SK-N-SH (cell line): ENCODE data around the gene RIOX2. TPM values are rescaled to one million over a fixed set of nuclear protein-coding genes. Genes with fewer than 3 reads are reported as not detected.

ENCODE experiments used
- CTCF ChIA-PET: fragments of 300-600, 350-600 bp; formaldehyde crosslinking; extraction: SDS; loops from one replicate; lab custom pipeline; 2021; lab: Yijun Ruan, JAX
- POLR2A ChIA-PET: fragments of 350-600 bp; sonication (Branson Sonifier 250); formaldehyde crosslinking; extraction: SDS; loops from one replicate; lab custom pipeline; 2020; ENCODE audit warnings: antibody characterized with exemption, inconsistent platforms; lab: Yijun Ruan, JAX
- DNase-seq: peaks from one replicate; pipeline ENCODE4 v3.0.0; 2012
- H2AFZ ChIP-seq: fragments of 200-600 bp; sonication (generic); 2 replicates; pipeline ENCODE4 v1.8.1; 2016; ENCODE audit warnings: antibody characterized with exemption, mild to moderate bottlenecking, low read depth
- H3F3A ChIP-seq: fragments of 200-600 bp; sonication (generic); replicated peaks from 2 replicates; pipeline ENCODE3; 2016; ENCODE audit warnings: antibody characterized with exemption, mild to moderate bottlenecking; ENCODE audit not compliant: insufficient read depth
- H3K27ac ChIP-seq, 2 experiments: fragments of 200-500 bp in 1 of 2; fragments of 200-600 bp in 1 of 2; sonication (Bioruptor generic) in 1 of 2; sonication (generic), shearing (Covaris generic) in 1 of 2; 2 replicates each; pipeline versions ENCODE4 v1.5.1 to v1.6.1; 2014 to 2016; ENCODE audit warnings: low read depth in 2 of 2, inconsistent platforms in 1 of 2, low read length in 1 of 2, mild to moderate bottlenecking in 1 of 2, mixed read lengths in 1 of 2
- H3K27me3 ChIP-seq: fragments of 200-600 bp; sonication (generic), shearing (Covaris generic); 2 replicates; pipeline ENCODE4 v1.6.1; 2016; ENCODE audit warnings: mixed run types; ENCODE audit not compliant: insufficient read depth
- H3K36me3 ChIP-seq, 2 experiments: fragments of 200-500 bp in 1 of 2; fragments of 200-600 bp in 1 of 2; sonication (Bioruptor generic) in 1 of 2; sonication (generic) in 1 of 2; replicated peaks in 1 of 2; 2 replicates each; pipeline versions ENCODE3 to v1.5.1; 2014 to 2016; ENCODE audit warnings: low read length in 1 of 2, mild to moderate bottlenecking in 1 of 2; ENCODE audit not compliant: insufficient read depth in 2 of 2, control insufficient read depth in 1 of 2
- H3K4me1 ChIP-seq, 2 experiments: fragments of 200-500 bp in 1 of 2; fragments of 200-600 bp in 1 of 2; sonication (Bioruptor generic) in 1 of 2; sonication (generic), shearing (Covaris generic) in 1 of 2; 2 replicates each; pipeline versions ENCODE4 v1.5.1 to v1.6.1; 2014 to 2016; ENCODE audit warnings: low read depth in 1 of 2, low read length in 1 of 2, mixed run types in 1 of 2; ENCODE audit not compliant: insufficient read depth in 2 of 2, control insufficient read depth in 1 of 2
- H3K4me2 ChIP-seq: fragments of 200-600 bp; sonication (generic), shearing (Covaris generic); 2 replicates; pipeline ENCODE4 v1.6.1; 2017; ENCODE audit warnings: mixed run types
- H3K4me3 ChIP-seq, 2 experiments: fragments of 200-500 bp in 1 of 2; fragments of 200-600 bp in 1 of 2; sonication (Bioruptor generic) in 1 of 2; sonication (generic), shearing (Covaris generic) in 1 of 2; 2 replicates each; pipeline versions ENCODE4 v1.5.1 to v1.8.1; 2014 to 2016; ENCODE audit warnings: low read depth in 2 of 2, inconsistent platforms in 1 of 2, low read length in 1 of 2, mild to moderate bottlenecking in 1 of 2, mixed read lengths in 1 of 2, moderate library complexity in 1 of 2
- H3K79me2 ChIP-seq: fragments of 200-600 bp; sonication (generic); 2 replicates; pipeline ENCODE4 v1.8.1; 2017; ENCODE audit warnings: mild to moderate bottlenecking; ENCODE audit not compliant: insufficient read depth
- H3K9ac ChIP-seq: fragments of 200-600 bp; sonication (generic); 2 replicates; pipeline ENCODE4 v1.6.1; 2017; ENCODE audit warnings: mixed run types
- H3K9me2 ChIP-seq: fragments of 200-600 bp; sonication (generic); 2 replicates; pipeline ENCODE4 v1.6.1; 2017; ENCODE audit warnings: mixed run types
- H3K9me3 ChIP-seq: fragments of 200-600 bp; sonication (generic); 2 replicates; pipeline ENCODE4 v1.6.1; 2017; ENCODE audit warnings: mixed run types, mild to moderate bottlenecking, moderate library complexity
- H4K20me1 ChIP-seq: fragments of 200-600 bp; sonication (generic); 2 replicates; pipeline ENCODE4 v1.6.1; 2017; ENCODE audit warnings: mild to moderate bottlenecking, mixed run types; ENCODE audit not compliant: insufficient read depth
- CHD2 ChIP-seq: fragments of 150-350 bp; IDR thresholded peaks from 2 replicates; pipeline ENCODE4 v1.6.1; 2018; ENCODE audit warnings: low read length; ENCODE audit not compliant: partially characterized antibody
- EP300 ChIP-seq, 2 experiments: IDR thresholded peaks; 2 replicates each; pipeline versions ENCODE4 v1.4.0 to v1.6.1; 2012; ENCODE audit warnings: borderline replicate concordance in 1 of 2, low read depth in 1 of 2, low read length in 1 of 2
- EZH2phosphoT487 ChIP-seq: fragments of 200-600 bp; sonication (generic); IDR thresholded peaks from 2 replicates; pipeline ENCODE4 v1.6.1; 2017; ENCODE audit warnings: low read depth, mixed run types, mild to moderate bottlenecking, antibody characterized with exemption, moderate library complexity, borderline replicate concordance
- FOSL2 ChIP-seq: IDR thresholded peaks from 2 replicates; pipeline ENCODE4 v1.4.0; 2012; ENCODE audit warnings: low read depth, mild to moderate bottlenecking, moderate library complexity, borderline replicate concordance
- FOXJ3 ChIP-seq: sonication (generic); formaldehyde crosslinking; IDR thresholded peaks from 2 replicates; pipeline ENCODE4 v1.5.1; 2020; ENCODE audit warnings: mild to moderate bottlenecking, missing genetic modification reagents
- FOXM1 ChIP-seq: IDR thresholded peaks from 2 replicates; pipeline ENCODE4 v1.4.0; 2012; ENCODE audit warnings: low read depth, mild to moderate bottlenecking
- GATA2 ChIP-seq: sonication (generic); formaldehyde crosslinking; IDR thresholded peaks from 2 replicates; pipeline ENCODE4 v1.5.0; 2020; ENCODE audit warnings: mild to moderate bottlenecking, missing genetic modification reagents
- JUND ChIP-seq: IDR thresholded peaks from 2 replicates; pipeline ENCODE4 v1.4.0; 2012
- MEF2A ChIP-seq: IDR thresholded peaks from 2 replicates; pipeline ENCODE4 v1.4.0; 2012; ENCODE audit warnings: low read depth, borderline replicate concordance
- NRF1 ChIP-seq: IDR thresholded peaks from 2 replicates; pipeline ENCODE4 v1.6.1; 2012; ENCODE audit warnings: low read depth, mild to moderate bottlenecking, low read length
- POLR2AphosphoS5 ChIP-seq: IDR thresholded peaks from 2 replicates; pipeline ENCODE4 v1.6.1; 2012; ENCODE audit warnings: low read depth, low read length
- RAD21 ChIP-seq: IDR thresholded peaks from 2 replicates; pipeline ENCODE4 v1.6.1; 2012; ENCODE audit warnings: mild to moderate bottlenecking, low read length
- RCOR1 ChIP-seq: fragments of 150-350 bp; IDR thresholded peaks from 2 replicates; pipeline ENCODE4 v1.6.1; 2017; ENCODE audit warnings: antibody characterized with exemption, low read length
- REST ChIP-seq: IDR thresholded peaks from 2 replicates; pipeline ENCODE4 v1.6.1; 2012; ENCODE audit warnings: mild to moderate bottlenecking, low read depth, low read length, moderate library complexity
- SMC3 ChIP-seq: IDR thresholded peaks from 2 replicates; pipeline ENCODE4 v1.6.1; 2012; ENCODE audit warnings: low read depth, low read length, improper control_type of control experiment
- TCF12 ChIP-seq: IDR thresholded peaks from 2 replicates; pipeline ENCODE4 v1.4.0; 2012
- YY1 ChIP-seq: IDR thresholded peaks from 2 replicates; pipeline ENCODE4 v1.4.0; 2012; ENCODE audit warnings: low read depth, mild to moderate bottlenecking
- WGBS: methylation state at CpG from one replicate; pipeline ENCODE4 v1.1.6; 2017; ENCODE audit warnings: low lambda C conversion rate; 5-methylcytosine and 5-hydroxymethylcytosine counted together
- polyA plus RNA-seq, 3 experiments: library from polyadenylated mRNA; depleted of rRNA; stranded (reverse); fragments of >200 nt; gene quantifications; 2 replicates each; pipeline ENCODE4 v1.2.3, GENCODE V29; 2012
- TF ChIP-seq, protein P1 (sequence below): fragments of 150-350 bp; IDR thresholded peaks from 2 replicates; pipeline ENCODE4 v1.6.1; 2017; ENCODE audit warnings: antibody characterized with exemption, low read length, low read depth, borderline replicate concordance
- TF ChIP-seq, protein P2 (sequence below): fragments of 200-600 bp; sonication (generic); IDR thresholded peaks from 2 replicates; pipeline ENCODE4 v1.6.1; 2017; ENCODE audit warnings: antibody characterized with exemption, mild to moderate bottlenecking, moderate library complexity

The RIOX2 gene
- polyA plus RNA-seq, 1 of the 3 experiments (the other 2 are of a cell fraction): 12.9 TPM

DNA sequence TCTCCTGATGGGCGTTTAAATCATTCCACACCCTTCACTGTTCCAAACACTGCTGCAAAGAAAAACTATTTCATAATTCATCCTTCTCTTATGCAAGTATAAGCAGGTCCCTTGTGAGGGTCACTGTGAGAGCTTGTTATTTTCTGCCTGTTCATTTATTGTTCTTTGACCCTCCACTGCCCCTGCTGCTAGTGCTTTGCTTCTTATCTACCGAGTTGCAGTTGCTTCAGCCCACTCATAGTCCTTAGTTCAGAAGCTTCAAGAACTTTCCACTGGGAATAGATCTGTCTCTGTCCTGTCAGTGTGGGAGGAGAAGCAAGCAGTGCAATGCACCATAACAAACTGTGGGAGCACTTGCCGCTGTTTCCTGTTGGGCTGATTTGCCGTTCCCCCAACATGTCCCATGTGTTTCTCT is 39.8 kb downstream of the RIOX2 start:
- no peaks in the 10 kb centered on the region for H3K4me1 ChIP-seq
- ChIA-PET POLR2A (no interaction called here), CTCF (no interaction called here)
- no peaks in the 10 kb centered on the region for H4K20me1 ChIP-seq
- no peaks in the 10 kb centered on the region for H3K79me2 ChIP-seq
- no peaks in the 10 kb centered on the region for H3K27me3 ChIP-seq
- no peak overlapping the region for H3K27ac ChIP-seq
- no peaks in the 10 kb centered on the region for H3K9me2 ChIP-seq
- TF ChIP-seq RAD21: no peak
- TF ChIP-seq JUND: no peak
- TF ChIP-seq YY1: no peak
- TF ChIP-seq TCF12: no peak
- TF ChIP-seq, protein P1, sequence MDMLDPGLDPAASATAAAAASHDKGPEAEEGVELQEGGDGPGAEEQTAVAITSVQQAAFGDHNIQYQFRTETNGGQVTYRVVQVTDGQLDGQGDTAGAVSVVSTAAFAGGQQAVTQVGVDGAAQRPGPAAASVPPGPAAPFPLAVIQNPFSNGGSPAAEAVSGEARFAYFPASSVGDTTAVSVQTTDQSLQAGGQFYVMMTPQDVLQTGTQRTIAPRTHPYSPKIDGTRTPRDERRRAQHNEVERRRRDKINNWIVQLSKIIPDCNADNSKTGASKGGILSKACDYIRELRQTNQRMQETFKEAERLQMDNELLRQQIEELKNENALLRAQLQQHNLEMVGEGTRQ: no peak
- no peak for TF ChIP-seq GATA2 (CRISPR knock-in tag)
- TF ChIP-seq REST: no peak
- no peak for TF ChIP-seq EP300 (IDR thresholded peaks at IDR 0.05; ENCODE audit: borderline replicate concordance in 1 of 2, low read depth in 1 of 2, low read length in 1 of 2)
- TF ChIP-seq FOXM1: no peak
- TF ChIP-seq FOXJ3 (CRISPR knock-in tag): no peak
- TF ChIP-seq POLR2AphosphoS5: no peak
- no peak for DNase-seq
- WGBS: 65% methylated on average over 4 of the region's 4 CpGs
- peaks cover 6 to 13% of the 10 kb centered on the region in 2 experiments for H3K36me3 ChIP-seq
- H3K4me3 ChIP-seq: no peak overlapping the region
- no peak overlapping the region for H2AFZ ChIP-seq
- no peak overlapping the region for H3K4me2 ChIP-seq
- H3K9ac ChIP-seq: no peak overlapping the region
- H3K9me3 ChIP-seq: no peaks in the 10 kb centered on the region
- no peaks in the 10 kb centered on the region for H3F3A ChIP-seq

DNA sequence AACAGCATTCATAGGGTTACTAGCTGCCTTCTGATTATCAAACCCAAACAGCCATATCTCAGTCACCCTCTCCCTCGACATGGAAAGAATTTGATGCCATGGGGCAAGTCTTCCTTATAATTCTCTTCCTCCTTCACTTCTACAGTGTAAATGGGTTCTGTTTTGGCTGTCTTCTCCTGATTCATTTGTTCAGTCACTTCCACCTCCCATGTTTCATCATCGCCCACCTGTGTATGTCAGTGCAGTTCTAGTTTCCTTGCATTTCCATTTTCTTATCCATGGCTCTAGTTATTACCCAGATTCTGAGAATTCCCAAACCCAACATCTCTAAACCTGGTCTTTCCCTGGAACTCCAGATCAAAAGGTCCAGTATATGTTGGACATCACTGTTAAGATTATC is 41.0 kb downstream of the RIOX2 start:
- Histone ChIP-seq H4K20me1 (no peaks in the 10 kb centered on the region), H3F3A (no peaks in the 10 kb centered on the region), H2AFZ (no peak overlapping the region), H3K36me3 (peaks cover 10 to 16% of the 10 kb centered on the region in 2 experiments), H3K4me2 (no peak overlapping the region), H3K9me2 (no peaks in the 10 kb centered on the region), H3K27me3 (no peaks in the 10 kb centered on the region), H3K27ac (no peak overlapping the region), H3K9me3 (no peaks in the 10 kb centered on the region), H3K9ac (no peak overlapping the region), H3K4me3 (no peak overlapping the region), H3K79me2 (no peaks in the 10 kb centered on the region), H3K4me1 (no peaks in the 10 kb centered on the region)
- DNase-seq: no peak
- POLR2A ChIA-PET: no interaction called here
- CTCF ChIA-PET: no interaction called here
- WGBS: 63% methylated on average over 2 of the region's 2 CpGs
- TF ChIP-seq CHD2 (no peak), GATA2 (CRISPR knock-in tag) (no peak), EP300 (IDR thresholded peaks at IDR 0.05; ENCODE audit: borderline replicate concordance in 1 of 2, low read depth in 1 of 2, low read length in 1 of 2) (no peak), SMC3 (no peak), EZH2phosphoT487 (no peak), RAD21 (no peak), RCOR1 (no peak), MEF2A (no peak), FOSL2 (no peak), FOXM1 (no peak), NRF1 (no peak)
- TF ChIP-seq, protein P1: no peak
- TF ChIP-seq, protein P2, sequence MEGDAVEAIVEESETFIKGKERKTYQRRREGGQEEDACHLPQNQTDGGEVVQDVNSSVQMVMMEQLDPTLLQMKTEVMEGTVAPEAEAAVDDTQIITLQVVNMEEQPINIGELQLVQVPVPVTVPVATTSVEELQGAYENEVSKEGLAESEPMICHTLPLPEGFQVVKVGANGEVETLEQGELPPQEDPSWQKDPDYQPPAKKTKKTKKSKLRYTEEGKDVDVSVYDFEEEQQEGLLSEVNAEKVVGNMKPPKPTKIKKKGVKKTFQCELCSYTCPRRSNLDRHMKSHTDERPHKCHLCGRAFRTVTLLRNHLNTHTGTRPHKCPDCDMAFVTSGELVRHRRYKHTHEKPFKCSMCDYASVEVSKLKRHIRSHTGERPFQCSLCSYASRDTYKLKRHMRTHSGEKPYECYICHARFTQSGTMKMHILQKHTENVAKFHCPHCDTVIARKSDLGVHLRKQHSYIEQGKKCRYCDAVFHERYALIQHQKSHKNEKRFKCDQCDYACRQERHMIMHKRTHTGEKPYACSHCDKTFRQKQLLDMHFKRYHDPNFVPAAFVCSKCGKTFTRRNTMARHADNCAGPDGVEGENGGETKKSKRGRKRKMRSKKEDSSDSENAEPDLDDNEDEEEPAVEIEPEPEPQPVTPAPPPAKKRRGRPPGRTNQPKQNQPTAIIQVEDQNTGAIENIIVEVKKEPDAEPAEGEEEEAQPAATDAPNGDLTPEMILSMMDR: no peak
